H1 (cell line): ENCODE results near the gene CDON. TPM values are rescaled to one million over a fixed set of nuclear protein-coding genes. Genes with fewer than 3 reads are reported as not detected.

ENCODE experiments used
- CTCF ChIA-PET: fragments of 300-600 bp; sonication (Branson Sonifier 250); formaldehyde crosslinking; loops from one replicate; lab custom pipeline; 2021; ENCODE audit not compliant: partially characterized antibody; lab: Charles Lee
- POLR2A ChIA-PET: fragments of 300-600 bp; sonication (Branson Sonifier 250); formaldehyde crosslinking; loops from one replicate; lab custom pipeline; 2021; ENCODE audit warnings: inconsistent platforms; ENCODE audit not compliant: partially characterized antibody; lab: Charles Lee
- DNase-seq, 2 experiments: peaks; one replicate each; pipeline versions ENCODE4 v3.0.0 to v3.0.0-alpha.2; 2010 to 2022; ENCODE audit warnings: low spot score in 2 of 2, low read depth in 1 of 2, mixed read lengths in 1 of 2
- FAIRE-seq: peaks from 2 replicates; lab custom pipeline; 2011; peaks lifted over from hg19 to GRCh38; lab: Jason Lieb, UNC
- H2AFZ ChIP-seq: 2 replicates; pipeline ENCODE4 v1.8.1; 2012; ENCODE audit warnings: low read length, inconsistent platforms
- H2AK5ac ChIP-seq: 2 replicates; pipeline ENCODE4 v1.6.1; 2013; ENCODE audit warnings: low read depth, low read length
- H2BK120ac ChIP-seq: replicated peaks from 2 replicates; pipeline ENCODE3; 2013; ENCODE audit warnings: low read depth, low read length, inconsistent platforms
- H2BK12ac ChIP-seq: 2 replicates; pipeline ENCODE4 v1.6.1; 2013; ENCODE audit warnings: low read depth, low read length
- H2BK15ac ChIP-seq: 2 replicates; pipeline ENCODE4 v1.6.1; 2013; ENCODE audit warnings: low read length
- H2BK20ac ChIP-seq: 2 replicates; pipeline ENCODE4 v1.6.1; 2013; ENCODE audit warnings: low read length
- H2BK5ac ChIP-seq: 2 replicates; pipeline ENCODE4 v1.6.1; 2013; ENCODE audit warnings: low read depth, low read length
- H3K14ac ChIP-seq: 2 replicates; pipeline ENCODE4 v1.6.1; 2013; ENCODE audit warnings: inconsistent platforms; ENCODE audit not compliant: insufficient read length
- H3K18ac ChIP-seq: 2 replicates; pipeline ENCODE4 v1.6.1; 2013; ENCODE audit warnings: low read length; ENCODE audit errors: extremely low read depth
- H3K23ac ChIP-seq: 2 replicates; pipeline ENCODE4 v1.6.1; 2013; ENCODE audit warnings: inconsistent platforms; ENCODE audit not compliant: insufficient read length
- H3K23me2 ChIP-seq: 2 replicates; pipeline ENCODE4 v1.6.1; 2013; ENCODE audit warnings: low read depth, low read length
- H3K27ac ChIP-seq: 2 replicates; pipeline ENCODE4 v1.6.1; 2011; ENCODE audit warnings: low read depth, low read length, inconsistent platforms
- H3K27me3 ChIP-seq, 4 experiments: replicated peaks in 1 of 4; 1 replicate in 1 of 4; 2 replicates in 3 of 4; pipeline versions ENCODE4 v1.6.1 to v1.8.1; 2011 to 2013; ENCODE audit warnings: low read length in 3 of 4, mild to moderate bottlenecking in 3 of 4, inconsistent platforms in 2 of 4, mixed read lengths in 2 of 4, moderate library complexity in 1 of 4; ENCODE audit not compliant: control insufficient read depth in 3 of 4, insufficient read depth in 3 of 4; ENCODE audit errors: extremely low read depth in 1 of 4
- H3K36me3 ChIP-seq, 4 experiments: 2 replicates each; pipeline versions ENCODE4 v1.6.1 to v1.8.1; 2011 to 2013; ENCODE audit warnings: mild to moderate bottlenecking in 4 of 4, low read length in 3 of 4, moderate library complexity in 2 of 4, control low read depth in 1 of 4, inconsistent platforms in 1 of 4; ENCODE audit not compliant: insufficient read depth in 4 of 4, control insufficient read depth in 2 of 4
- H3K4ac ChIP-seq: replicated peaks from 2 replicates; pipeline ENCODE3; 2013; ENCODE audit warnings: low read length, low read depth, mixed read lengths, inconsistent platforms; ENCODE audit not compliant: insufficient read length
- H3K4me1 ChIP-seq, 4 experiments: replicated peaks in 1 of 4; 1 replicate in 1 of 4; 2 replicates in 3 of 4; pipeline versions ENCODE4 v1.6.1 to v1.8.1; 2011 to 2013; ENCODE audit warnings: low read length in 3 of 4, inconsistent platforms in 2 of 4, mixed read lengths in 1 of 4; ENCODE audit not compliant: insufficient read depth in 4 of 4, control insufficient read depth in 3 of 4
- H3K4me2 ChIP-seq, 2 experiments: 2 replicates each; pipeline versions ENCODE4 v1.6.1 to v1.8.1; 2011 to 2013; ENCODE audit warnings: low read depth in 2 of 2, low read length in 2 of 2, control low read depth in 1 of 2, inconsistent platforms in 1 of 2, mild to moderate bottlenecking in 1 of 2; ENCODE audit not compliant: insufficient read depth in 1 of 2
- H3K4me3 ChIP-seq, 4 experiments: fragments of 200-600, 300-600 bp in 1 of 4; sonication (generic), shearing (Covaris generic), sonication (Bioruptor Twin) in 1 of 4; 2 replicates each; pipeline versions ENCODE4 v1.5.1 to v1.8.1; 2011 to 2016; ENCODE audit warnings: low read length in 4 of 4, low read depth in 3 of 4, control low read depth in 2 of 4, inconsistent platforms in 2 of 4, mild to moderate bottlenecking in 2 of 4, mixed read lengths in 1 of 4, moderate library complexity in 1 of 4; ENCODE audit not compliant: insufficient read depth in 2 of 4; ENCODE audit errors: extremely low read depth in 1 of 4
- H3K56ac ChIP-seq: replicated peaks from 2 replicates; pipeline ENCODE3; 2013; ENCODE audit warnings: low read depth, mild to moderate bottlenecking, mixed read lengths, low read length, inconsistent platforms; ENCODE audit not compliant: insufficient read length
- H3K79me1 ChIP-seq: 2 replicates; pipeline ENCODE4 v1.6.1; 2013; ENCODE audit warnings: low read depth, low read length, control low read depth
- H3K79me2 ChIP-seq, 2 experiments: 2 replicates each; pipeline versions ENCODE4 v1.6.1 to v1.8.1; 2012 to 2013; ENCODE audit warnings: low read length in 2 of 2, mild to moderate bottlenecking in 2 of 2, inconsistent platforms in 1 of 2; ENCODE audit not compliant: insufficient read depth in 2 of 2, control insufficient read depth in 1 of 2
- H3K9ac ChIP-seq, 4 experiments: replicated peaks in 1 of 4; 1 replicate in 1 of 4; 2 replicates in 3 of 4; pipeline versions ENCODE4 v1.6.1 to v1.8.1; 2011 to 2013; ENCODE audit warnings: low read depth in 3 of 4, low read length in 3 of 4, control low read depth in 2 of 4, mild to moderate bottlenecking in 2 of 4, moderate library complexity in 2 of 4, inconsistent platforms in 1 of 4; ENCODE audit errors: extremely low read depth in 1 of 4
- H3K9me3 ChIP-seq, 2 experiments: 2 replicates each; pipeline versions ENCODE4 v1.6.1 to v1.8.1; 2012 to 2013; ENCODE audit warnings: mild to moderate bottlenecking in 2 of 2, moderate library complexity in 2 of 2, control low read depth in 1 of 2, inconsistent platforms in 1 of 2, low read depth in 1 of 2, low read length in 1 of 2, mixed read lengths in 1 of 2; ENCODE audit not compliant: insufficient read depth in 2 of 2
- H4K20me1 ChIP-seq, 2 experiments: replicated peaks in 1 of 2; 2 replicates each; pipeline versions ENCODE3 to v1.8.1; 2011 to 2013; ENCODE audit warnings: inconsistent platforms in 2 of 2, low read length in 2 of 2, mild to moderate bottlenecking in 1 of 2; ENCODE audit not compliant: insufficient read depth in 2 of 2, control insufficient read depth in 1 of 2
- H4K5ac ChIP-seq: 2 replicates; pipeline ENCODE4 v1.6.1; 2013; ENCODE audit warnings: low read length, low read depth, mixed read lengths, inconsistent platforms; ENCODE audit not compliant: insufficient read length
- H4K8ac ChIP-seq: 2 replicates; pipeline ENCODE4 v1.8.0; 2013; ENCODE audit warnings: mild to moderate bottlenecking, moderate library complexity, low read length, inconsistent platforms; ENCODE audit not compliant: insufficient read depth; ENCODE audit errors: extremely low read depth
- H4K91ac ChIP-seq: replicated peaks from 2 replicates; pipeline ENCODE3; 2013; ENCODE audit warnings: low read length, mixed read lengths, inconsistent platforms; ENCODE audit not compliant: insufficient read length
- BCL11A ChIP-seq, 2 experiments: IDR thresholded peaks; one replicate each; pipeline ENCODE4 v1.6.1; 2011; ENCODE audit warnings: low read depth in 2 of 2, low read length in 2 of 2, mild to moderate bottlenecking in 2 of 2
- GABPA ChIP-seq: IDR thresholded peaks from 2 replicates; pipeline ENCODE4 v1.6.1; 2011; ENCODE audit warnings: mild to moderate bottlenecking, low read length, moderate library complexity, borderline replicate concordance; ENCODE audit not compliant: insufficient read depth
- WGBS, 2 experiments: shearing (Covaris generic) in 1 of 2; methylation state at CpG; one replicate each; pipeline versions ENCODE4 v1.1.6 to v1.1.7; 2013 to 2015; ENCODE audit warnings: low lambda C conversion rate in 2 of 2, mixed read lengths in 2 of 2, inconsistent platforms in 1 of 2, low coverage in 1 of 2, missing lambda C conversion rate in 1 of 2; ENCODE audit not compliant: insufficient replicate concordance in 2 of 2, insufficient coverage in 1 of 2, insufficient read length in 1 of 2; ENCODE audit errors: extremely low coverage in 1 of 2, missing lambda C conversion rate in 1 of 2; 5-methylcytosine and 5-hydroxymethylcytosine counted together
- polyA plus RNA-seq, 7 experiments: library from polyadenylated mRNA; depleted of rRNA in 3 of 7; stranded (reverse) in 5 of 7; unstranded in 2 of 7; fragments of >200 nt in 5 of 7; fragments of 200-250 nt in 2 of 7; gene quantifications; 1 replicate in 5 of 7; 2 replicates in 1 of 7; 4 replicates in 1 of 7; pipeline versions ENCODE4 v1.2.1 to v1.2.3, GENCODE V29; 2011 to 2013; ENCODE audit warnings: missing spikeins in 2 of 7, mixed read lengths in 2 of 7
- total RNA-seq: library from RNA; stranded (reverse); fragmentation: NEBNext Ultra II Directional; extraction: Animal tissue kit (Norgen Biotek cat#: 25700); gene quantifications from 2 replicates; pipeline ENCODE4 v1.2.1, GENCODE V29; 2021

The CDON gene
- total and polyA plus RNA-seq, 2 of the 8 experiments (the other 6 are each of a cell fraction or from before 2014, with no cell fraction given): 11.0 to 32.5 TPM

DNA sequence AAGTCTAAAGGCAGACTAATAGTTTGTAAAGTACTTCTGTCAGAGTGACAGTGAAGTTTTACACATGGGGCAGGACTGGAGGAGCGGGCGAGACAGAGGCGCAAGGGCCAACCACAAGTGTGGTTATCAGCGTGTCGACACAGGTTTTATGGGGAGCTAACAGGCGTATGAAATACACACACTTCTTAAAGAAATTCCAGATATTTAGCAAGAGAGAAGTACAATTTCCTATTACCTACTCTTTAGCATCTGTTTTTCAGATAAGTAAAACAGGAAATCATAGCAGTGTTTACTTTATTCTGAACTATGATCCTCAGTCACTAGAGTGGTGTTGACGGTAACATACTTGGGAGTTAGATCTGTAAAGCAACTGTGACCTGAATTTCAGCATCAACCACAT is 94.3 kb downstream of the CDON start:
- H3K56ac ChIP-seq: no peak overlapping the region
- H3K4me3 ChIP-seq: no peak overlapping the region
- H3K18ac ChIP-seq: no peak overlapping the region
- FAIRE-seq: no peak
- H2BK5ac ChIP-seq: no peak overlapping the region
- WGBS, 2 experiments: 96% methylated on average over 7 of the region's 7 CpGs; no CpG with 5 or more reads in 1 of the 2 experiments
- no peak overlapping the region for H4K8ac ChIP-seq
- H3K23ac ChIP-seq: no peak overlapping the region
- no peak overlapping the region for H4K5ac ChIP-seq
- H2BK15ac ChIP-seq: no peak overlapping the region
- no peak overlapping the region for H2BK120ac ChIP-seq
- H3K9me3 ChIP-seq: no peaks in the 10 kb centered on the region
- peaks cover 0 to 4% (median 0%) of the 10 kb centered on the region in 4 experiments; a peak in 2 of 8 replicates for H3K36me3 ChIP-seq
- DNase-seq: no peak
- no peak overlapping the region for H2BK12ac ChIP-seq
- no peaks in the 10 kb centered on the region for H3K79me2 ChIP-seq
- no peak overlapping the region for H3K27ac ChIP-seq
- no peak overlapping the region for H4K91ac ChIP-seq
- no peak overlapping the region for H3K14ac ChIP-seq
- H2AK5ac ChIP-seq: no peak overlapping the region
- H3K27me3 ChIP-seq: no peaks in the 10 kb centered on the region
- H2AFZ ChIP-seq: no peak overlapping the region
- no peak overlapping the region for H3K9ac ChIP-seq
- CTCF ChIA-PET: interaction anchor here (0.7 to 1.2 kb wide), 2 partner anchors 12 to 26 kb away, joined by 3 to 4 read pairs; no protein-coding TSS in a partner anchor
- H3K79me1 ChIP-seq: no peaks in the 10 kb centered on the region
- no peak overlapping the region for H3K4me2 ChIP-seq
- H2BK20ac ChIP-seq: no peak overlapping the region
- H3K4ac ChIP-seq: no peak overlapping the region
- TF ChIP-seq GABPA (no peak), BCL11A (IDR thresholded peaks at IDR 0.05; ENCODE audit: low read depth in 2 of 2, low read length in 2 of 2) (no peak)
- POLR2A ChIA-PET: no interaction called here
- H3K4me1 ChIP-seq: no peaks in the 10 kb centered on the region
- H4K20me1 ChIP-seq: no peaks in the 10 kb centered on the region
- no peaks in the 10 kb centered on the region for H3K23me2 ChIP-seq
